WI38 (cell line): Measurements from ENCODE around the gene NAT9.

Source experiments
- H3K4me3 ChIP-seq: 2 replicates; pipeline ENCODE4 v1.5.1; 2011; ENCODE audit warnings: low read depth, mild to moderate bottlenecking, control low read depth, low read length
- TF ChIP-seq, protein P1 (sequence below): IDR thresholded peaks from 2 replicates; pipeline ENCODE4 v1.5.1; 2012; ENCODE audit warnings: low read depth, mild to moderate bottlenecking, control low read depth, low read length

NAT9 gene

GRCh38 chr17:74732042-74732867 lies 43.9 kb downstream of the NAT9 start:
- TF ChIP-seq, protein P1, sequence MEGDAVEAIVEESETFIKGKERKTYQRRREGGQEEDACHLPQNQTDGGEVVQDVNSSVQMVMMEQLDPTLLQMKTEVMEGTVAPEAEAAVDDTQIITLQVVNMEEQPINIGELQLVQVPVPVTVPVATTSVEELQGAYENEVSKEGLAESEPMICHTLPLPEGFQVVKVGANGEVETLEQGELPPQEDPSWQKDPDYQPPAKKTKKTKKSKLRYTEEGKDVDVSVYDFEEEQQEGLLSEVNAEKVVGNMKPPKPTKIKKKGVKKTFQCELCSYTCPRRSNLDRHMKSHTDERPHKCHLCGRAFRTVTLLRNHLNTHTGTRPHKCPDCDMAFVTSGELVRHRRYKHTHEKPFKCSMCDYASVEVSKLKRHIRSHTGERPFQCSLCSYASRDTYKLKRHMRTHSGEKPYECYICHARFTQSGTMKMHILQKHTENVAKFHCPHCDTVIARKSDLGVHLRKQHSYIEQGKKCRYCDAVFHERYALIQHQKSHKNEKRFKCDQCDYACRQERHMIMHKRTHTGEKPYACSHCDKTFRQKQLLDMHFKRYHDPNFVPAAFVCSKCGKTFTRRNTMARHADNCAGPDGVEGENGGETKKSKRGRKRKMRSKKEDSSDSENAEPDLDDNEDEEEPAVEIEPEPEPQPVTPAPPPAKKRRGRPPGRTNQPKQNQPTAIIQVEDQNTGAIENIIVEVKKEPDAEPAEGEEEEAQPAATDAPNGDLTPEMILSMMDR = no peak
- H3K4me3 ChIP-seq = no peak overlapping the region

- TF ChIP-seq, protein P1 = no peak
- no peak overlapping the region for H3K4me3 ChIP-seq
Measured at GRCh38 chr17:74731347-74731605, 44.9 kb downstream of the NAT9 start.

DNA sequence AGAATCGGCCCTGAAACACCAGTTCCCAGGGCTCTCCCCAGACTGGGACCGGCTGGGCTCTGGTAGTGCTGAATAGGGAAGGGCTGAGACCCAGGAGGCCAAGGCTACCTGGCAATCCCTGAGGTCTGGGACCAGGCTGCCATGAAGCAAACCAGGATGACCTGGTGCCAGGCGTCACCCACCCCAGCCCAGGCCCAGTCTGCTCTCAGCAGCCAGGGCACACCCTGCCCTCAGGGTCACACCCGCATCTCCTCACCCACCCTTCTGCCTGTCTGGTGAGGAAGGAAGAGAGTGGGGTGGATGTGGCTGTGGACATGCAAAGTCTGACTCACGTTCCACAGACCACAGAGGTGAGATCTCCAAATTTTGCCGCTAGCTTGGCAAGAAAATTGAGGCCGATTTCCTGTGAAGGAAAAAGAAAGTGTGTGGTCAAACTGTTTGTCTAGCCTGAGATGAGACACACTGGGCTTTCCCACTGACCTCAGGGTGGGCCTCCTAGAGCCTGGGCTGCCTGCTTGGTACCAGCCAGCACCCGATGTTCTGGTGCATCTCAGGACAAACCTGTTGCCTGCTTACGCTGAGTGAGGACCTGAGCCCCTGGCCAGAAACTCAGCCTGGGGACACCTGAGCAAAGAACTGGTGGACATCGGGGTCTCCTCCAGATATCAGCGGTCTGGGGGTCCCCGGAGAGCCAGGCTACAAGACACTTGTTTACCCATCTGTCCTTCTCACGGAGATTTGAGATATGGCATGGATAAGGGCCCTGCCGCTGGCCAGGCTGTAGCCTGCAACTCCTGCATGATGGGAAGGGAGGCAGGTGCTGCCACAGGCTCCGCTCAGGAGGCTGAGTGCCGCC lies 45.4 kb downstream of the NAT9 start:
- H3K4me3 ChIP-seq = no peak overlapping the region
- TF ChIP-seq, protein P1 = no peak

DNA sequence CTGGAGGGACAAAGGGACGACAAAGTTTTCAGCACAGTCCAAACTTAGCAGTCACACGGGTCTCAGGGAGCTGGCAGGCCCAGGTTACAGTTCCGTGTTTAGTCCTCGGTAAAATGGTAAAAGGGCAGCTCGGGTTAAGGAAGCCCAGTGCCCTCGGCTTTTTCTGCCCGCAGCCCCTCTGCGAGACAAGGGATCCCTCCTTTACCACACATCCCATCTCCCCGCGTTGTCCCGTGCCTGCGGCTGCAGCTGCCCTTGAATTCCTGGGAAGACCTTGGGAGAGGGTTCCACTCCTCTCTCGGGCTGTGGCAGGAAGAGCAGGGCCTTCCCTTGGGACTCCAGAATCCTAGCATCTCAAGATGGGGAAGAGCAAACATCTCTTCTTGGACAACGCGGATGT lies 46.3 kb downstream of the NAT9 start:
- TF ChIP-seq, protein P1 = no peak
- no peak overlapping the region for H3K4me3 ChIP-seq

DNA sequence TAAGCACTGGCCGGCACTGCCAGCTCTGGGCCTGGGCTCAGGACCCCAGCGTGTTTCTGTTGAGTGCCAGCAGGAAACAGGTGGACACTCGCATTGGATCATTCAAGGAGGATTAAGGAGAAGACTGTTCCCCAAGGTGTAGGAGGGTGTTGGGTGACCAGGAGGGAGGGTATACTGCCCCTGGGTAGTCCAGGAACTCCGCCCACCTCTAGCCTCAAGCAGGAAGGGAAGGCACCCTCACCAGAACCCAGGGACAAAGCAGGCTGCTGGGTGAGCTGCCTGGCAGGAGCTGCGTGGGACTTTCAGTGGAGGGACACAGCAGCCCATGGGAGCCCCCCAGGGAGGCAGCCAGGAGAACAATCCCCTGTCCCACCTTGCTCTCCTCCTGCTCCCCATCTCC lies 46.8 kb downstream of the NAT9 start:
- TF ChIP-seq, protein P1 = no peak
- H3K4me3 ChIP-seq = no peak overlapping the region

DNA sequence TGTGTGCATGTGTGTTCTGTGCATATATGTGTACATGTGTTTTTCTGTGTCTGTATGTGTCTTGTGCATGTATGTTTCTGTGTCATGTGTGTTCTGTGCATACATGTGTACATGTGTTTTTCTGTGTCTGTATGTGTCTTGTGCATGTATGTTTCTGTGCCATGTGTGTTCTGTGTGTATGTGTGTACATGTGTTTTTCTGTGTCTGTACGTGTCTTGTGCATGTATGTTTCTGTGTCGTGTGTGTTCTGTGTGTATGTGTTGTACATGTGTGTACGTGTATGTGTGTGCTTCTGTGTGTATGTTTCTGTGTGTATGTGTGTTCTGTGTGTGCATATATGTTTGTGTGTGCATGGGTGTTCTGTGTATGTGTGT lies 47.5 kb downstream of the NAT9 start:
- no peak overlapping the region for H3K4me3 ChIP-seq
- TF ChIP-seq, protein P1 = no peak
